Measurements from ENCODE around the gene LNX1. TPM values are rescaled to one million over a fixed set of nuclear protein-coding genes. Genes with fewer than 3 reads are reported as not detected.

The LNX1 gene
- total and polyA plus RNA-seq, 2 of the 13 experiments (the other 11 are each of a cell fraction or from before 2014, with no cell fraction given) = 0.49 TPM

DNA sequence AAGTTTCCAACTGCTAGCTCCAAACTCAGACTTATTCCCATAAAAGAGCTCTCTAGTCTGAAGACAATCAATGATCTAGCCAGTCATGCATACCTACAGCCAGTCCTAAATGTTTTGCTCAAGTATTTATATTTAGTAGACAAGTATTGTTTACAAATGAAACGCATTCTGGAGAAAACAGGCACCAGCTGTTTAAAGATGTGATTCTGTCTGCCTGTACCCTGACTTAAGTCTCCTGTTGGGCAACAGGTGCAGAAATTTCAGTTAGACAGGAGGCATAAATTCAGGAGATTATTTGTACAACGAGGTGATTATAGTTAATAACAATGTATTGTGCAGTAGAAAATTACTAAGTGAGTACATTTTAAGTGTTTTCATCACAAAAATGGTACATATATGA is 28.9 kb downstream of the LNX1 start:
- intact Hi-C loops (cut with micrococcal nuclease; ENCODE audit: unreplicated experiment) = no loop called here
- Histone ChIP-seq H3K27ac (ENCODE audit: extremely low read length, insufficient read depth, low read length) (no peak overlapping the region), H3K79me2 (ENCODE audit: insufficient read depth, low read length) (no peaks in the 10 kb centered on the region), H2AFZ (ENCODE audit: low read length) (no peak overlapping the region), H3K4me2 (ENCODE audit: low read depth, low read length) (no peak overlapping the region), H3K4me3 (replicated peaks in 1 of 3; ENCODE audit: insufficient read depth in 1 of 3, low read depth in 2 of 3, low read length in 3 of 3) (no peak overlapping the region), H3K36me3 (replicated peaks in 1 of 2; ENCODE audit: control insufficient read depth in 1 of 2, insufficient read depth in 2 of 2, low read length in 2 of 2) (no peaks in the 10 kb centered on the region), H3K9me3 (ENCODE audit: low read length) (no peaks in the 10 kb centered on the region), H3K4me1 (ENCODE audit: insufficient read depth, low read length) (no peaks in the 10 kb centered on the region), H4K20me1 (ENCODE audit: insufficient read depth, low read length) (no peaks in the 10 kb centered on the region), H3K9ac (ENCODE audit: insufficient read depth, low read depth, low read length) (no peak overlapping the region), H3K27me3 (ENCODE audit: control insufficient read depth in 1 of 2, insufficient read depth in 2 of 2, low read length in 2 of 2) (no peaks in the 10 kb centered on the region)
- POLR2A ChIA-PET = no interaction called here
- TF ChIP-seq ZNF713 (CRISPR knock-in tag; IDR thresholded peaks at IDR 0.05) (no peak), ZSCAN9 (CRISPR knock-in tag; IDR thresholded peaks at IDR 0.05; ENCODE audit: borderline replicate concordance) (no peak), ZNF747 (CRISPR knock-in tag; IDR thresholded peaks at IDR 0.05; ENCODE audit: borderline replicate concordance) (no peak), PHF5A (CRISPR knock-in tag; IDR thresholded peaks at IDR 0.05; ENCODE audit: low read depth, unreplicated experiment) (no peak), ZBTB21 (CRISPR knock-in tag; IDR thresholded peaks at IDR 0.05) (no peak), RBM22 (optimal IDR thresholded peaks at IDR 0.05; ENCODE audit: low read length) (no peak), ZFY (CRISPR knock-in tag; IDR thresholded peaks at IDR 0.05) (no peak), GPN1 (CRISPR knock-in tag; IDR thresholded peaks at IDR 0.05; ENCODE audit: borderline replicate concordance) (no peak), ZNF251 (CRISPR knock-in tag; IDR thresholded peaks at IDR 0.05) (no peak), JUNB (CRISPR knock-in tag; IDR thresholded peaks at IDR 0.05; ENCODE audit: borderline replicate concordance) (no peak), HNRNPL (IDR thresholded peaks at IDR 0.05; ENCODE audit: low read depth, low read length) (no peak), NFE2 (CRISPR knock-in tag; IDR thresholded peaks at IDR 0.05) (no peak)
- TF ChIP-seq, protein P1, sequence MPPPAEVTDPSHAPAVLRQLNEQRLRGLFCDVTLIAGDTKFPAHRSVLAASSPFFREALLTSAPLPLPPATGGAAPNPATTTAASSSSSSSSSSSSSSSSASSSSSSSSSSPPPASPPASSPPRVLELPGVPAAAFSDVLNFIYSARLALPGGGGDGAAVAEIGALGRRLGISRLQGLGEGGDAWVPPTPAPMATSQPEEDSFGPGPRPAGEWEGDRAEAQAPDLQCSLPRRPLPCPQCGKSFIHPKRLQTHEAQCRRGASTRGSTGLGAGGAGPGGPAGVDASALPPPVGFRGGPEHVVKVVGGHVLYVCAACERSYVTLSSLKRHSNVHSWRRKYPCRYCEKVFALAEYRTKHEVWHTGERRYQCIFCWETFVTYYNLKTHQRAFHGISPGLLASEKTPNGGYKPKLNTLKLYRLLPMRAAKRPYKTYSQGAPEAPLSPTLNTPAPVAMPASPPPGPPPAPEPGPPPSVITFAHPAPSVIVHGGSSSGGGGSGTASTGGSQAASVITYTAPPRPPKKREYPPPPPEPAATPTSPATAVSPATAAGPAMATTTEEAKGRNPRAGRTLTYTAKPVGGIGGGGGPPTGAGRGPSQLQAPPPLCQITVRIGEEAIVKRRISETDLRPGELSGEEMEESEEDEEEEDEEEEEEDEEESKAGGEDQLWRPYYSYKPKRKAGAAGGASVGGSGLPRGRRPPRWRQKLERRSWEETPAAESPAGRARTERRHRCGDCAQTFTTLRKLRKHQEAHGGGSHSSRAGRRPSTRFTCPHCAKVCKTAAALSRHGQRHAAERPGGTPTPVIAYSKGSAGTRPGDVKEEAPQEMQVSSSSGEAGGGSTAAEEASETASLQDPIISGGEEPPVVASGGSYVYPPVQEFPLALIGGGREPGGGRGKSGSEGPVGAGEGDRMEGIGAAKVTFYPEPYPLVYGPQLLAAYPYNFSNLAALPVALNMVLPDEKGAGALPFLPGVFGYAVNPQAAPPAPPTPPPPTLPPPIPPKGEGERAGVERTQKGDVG (CRISPR knock-in tag; IDR thresholded peaks at IDR 0.05; ENCODE audit: borderline replicate concordance) = no peak
- TF ChIP-seq, protein P2, sequence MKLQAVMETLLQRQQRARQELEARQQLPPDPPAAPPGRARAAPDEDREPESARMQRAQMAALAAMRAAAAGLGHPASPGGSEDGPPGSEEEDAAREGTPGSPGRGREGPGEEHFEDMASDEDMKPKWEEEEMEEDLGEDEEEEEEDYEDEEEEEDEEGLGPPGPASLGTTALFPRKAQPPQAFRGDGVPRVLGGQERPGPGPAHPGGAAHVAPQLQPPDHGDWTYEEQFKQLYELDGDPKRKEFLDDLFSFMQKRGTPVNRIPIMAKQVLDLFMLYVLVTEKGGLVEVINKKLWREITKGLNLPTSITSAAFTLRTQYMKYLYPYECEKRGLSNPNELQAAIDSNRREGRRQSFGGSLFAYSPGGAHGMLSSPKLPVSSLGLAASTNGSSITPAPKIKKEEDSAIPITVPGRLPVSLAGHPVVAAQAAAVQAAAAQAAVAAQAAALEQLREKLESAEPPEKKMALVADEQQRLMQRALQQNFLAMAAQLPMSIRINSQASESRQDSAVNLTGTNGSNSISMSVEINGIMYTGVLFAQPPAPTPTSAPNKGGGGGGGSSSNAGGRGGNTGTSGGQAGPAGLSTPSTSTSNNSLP (IDR thresholded peaks at IDR 0.05; ENCODE audit: low read depth, low read length) = no peak
- TF ChIP-seq, protein P3, sequence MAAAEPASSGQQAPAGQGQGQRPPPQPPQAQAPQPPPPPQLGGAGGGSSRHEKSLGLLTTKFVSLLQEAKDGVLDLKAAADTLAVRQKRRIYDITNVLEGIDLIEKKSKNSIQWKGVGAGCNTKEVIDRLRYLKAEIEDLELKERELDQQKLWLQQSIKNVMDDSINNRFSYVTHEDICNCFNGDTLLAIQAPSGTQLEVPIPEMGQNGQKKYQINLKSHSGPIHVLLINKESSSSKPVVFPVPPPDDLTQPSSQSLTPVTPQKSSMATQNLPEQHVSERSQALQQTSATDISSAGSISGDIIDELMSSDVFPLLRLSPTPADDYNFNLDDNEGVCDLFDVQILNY (CRISPR knock-in tag; conservative IDR thresholded peaks at IDR 0.05) = no peak
- DNase-seq (ENCODE audit: low spot score) (no peak), ATAC-seq (no peak), FAIRE-seq (no peak)
- WGBS (ENCODE audit: low lambda C conversion rate) = 6% methylated on average over 2 of the region's 2 CpGs
- in situ Hi-C loops (cut with HindIII; ENCODE audit: extremely low pct_ligation_motif_present, low pct_unique_long_range_greater_than_20kb) = no loop called here
- CTCF ChIA-PET (ENCODE audit: low intra/inter-chr PET ratio, low total read pairs) = no interaction called here
- no TSS peak for BruUV-seq (replicated peaks)

Data from HepG2 (cell line).